ENCODE data around the gene CFAP65.

Gene CFAP65

DNA sequence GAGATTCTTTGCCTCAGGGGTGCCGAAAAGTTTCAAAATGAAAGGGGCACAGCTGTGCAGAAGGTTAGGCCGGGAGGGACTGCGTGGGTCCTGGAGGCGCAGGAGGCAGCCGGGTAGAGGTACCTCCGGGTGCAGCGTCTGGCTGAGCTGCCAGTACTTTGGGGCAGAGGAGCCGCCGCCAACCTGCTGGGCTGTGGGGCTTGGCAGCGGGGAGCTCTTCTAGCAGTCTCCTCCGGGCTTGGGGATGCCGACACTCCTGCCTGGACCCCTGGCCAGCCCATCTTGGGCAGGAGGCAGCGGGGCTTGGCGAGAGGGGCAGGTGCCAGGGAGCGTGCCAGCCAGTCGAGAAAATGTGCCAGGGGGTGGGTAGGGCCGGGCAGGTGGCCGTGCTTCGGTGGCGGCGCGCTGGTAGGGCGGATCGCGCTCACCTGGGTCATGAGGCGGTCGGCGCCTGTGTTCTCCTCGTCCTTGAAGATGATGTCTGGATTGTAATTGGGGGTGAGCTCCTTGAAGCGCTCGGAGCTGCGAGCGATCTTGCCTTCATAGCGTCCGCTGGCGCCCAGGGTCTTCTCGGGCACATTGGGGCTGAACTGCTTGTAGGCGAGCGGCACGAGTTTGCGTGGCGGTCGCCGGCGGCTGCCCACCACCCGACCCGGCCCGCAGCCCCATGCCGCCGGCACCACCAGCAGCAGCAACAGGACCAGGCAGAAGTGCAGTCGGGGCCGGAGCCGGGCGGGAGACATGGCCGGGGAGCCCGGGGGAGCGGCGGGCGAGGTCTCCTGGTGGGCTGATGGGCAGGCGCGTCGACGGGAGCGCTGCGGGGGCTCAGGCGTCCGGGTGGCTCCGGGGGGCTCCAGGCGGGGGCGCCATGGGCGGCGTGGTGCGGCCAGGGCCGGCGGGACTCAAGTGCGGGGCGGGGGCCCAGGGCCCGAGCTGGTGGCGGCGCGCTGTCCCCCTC, 18.7 kb upstream of the CFAP65 start:
- no peak for DNase-seq (ENCODE audit: low read depth in 2 of 2)

DNA sequence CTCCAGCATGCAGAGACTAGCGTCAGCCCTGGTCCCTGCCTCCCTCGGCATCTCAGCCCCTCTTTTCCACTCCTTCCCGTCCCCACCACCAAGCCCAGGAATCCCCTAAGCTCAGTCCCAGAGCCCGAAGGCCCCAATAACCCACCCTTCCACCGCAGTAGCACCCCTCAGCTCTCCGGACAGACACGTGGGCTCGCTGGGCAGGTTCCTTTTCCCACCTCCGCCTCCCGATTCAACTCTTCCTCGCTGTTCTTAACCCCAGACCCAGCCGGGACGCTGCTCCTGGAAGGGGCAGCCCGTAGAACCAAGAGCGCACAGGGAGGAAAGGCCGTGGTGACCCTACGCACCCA, 18.0 kb upstream of the CFAP65 start:
- no peak for DNase-seq (ENCODE audit: low read depth in 2 of 2)

DNA sequence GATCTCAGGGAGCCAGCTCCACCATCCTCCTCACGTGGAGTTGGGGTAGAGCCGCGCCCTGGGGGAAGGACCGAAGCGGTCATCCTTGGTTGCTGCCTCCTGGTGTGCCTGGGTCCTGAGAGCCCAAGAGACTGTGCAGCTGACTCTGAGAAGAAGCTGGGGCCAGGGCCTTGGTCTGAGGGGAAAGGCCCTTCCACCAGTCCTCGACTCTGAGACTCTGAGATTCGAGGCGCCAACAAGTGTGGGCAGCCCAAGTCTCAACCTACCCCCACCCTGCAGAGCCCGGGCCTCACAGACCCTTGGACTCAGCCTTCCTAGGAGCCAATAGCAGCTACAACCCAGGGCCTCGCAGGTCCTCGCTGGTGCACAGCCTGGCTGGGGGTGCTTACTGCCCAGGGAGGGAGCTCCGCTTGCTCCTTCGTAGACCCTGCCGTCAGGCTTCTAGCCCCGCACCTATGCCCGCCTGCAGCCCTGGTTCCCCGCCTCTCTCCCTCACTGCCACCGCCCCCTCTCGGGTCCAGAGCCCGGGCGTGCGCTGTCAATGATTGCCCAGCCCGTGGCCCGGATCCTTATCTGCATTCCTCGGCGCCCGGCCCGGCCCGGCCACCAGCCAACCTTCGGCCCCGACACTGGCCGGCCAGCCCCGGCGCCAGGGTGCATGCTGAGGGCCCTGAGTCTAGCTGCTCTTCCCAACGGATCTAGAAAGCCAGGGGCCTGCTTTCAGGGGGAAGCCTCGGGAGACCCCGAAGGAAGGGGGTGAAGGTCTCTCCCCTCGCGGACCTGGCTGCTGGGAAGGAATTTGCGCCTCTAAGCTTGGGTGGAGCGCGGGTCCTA, 17.4 kb upstream of the CFAP65 start:
- no peak for DNase-seq (ENCODE audit: low read depth in 2 of 2)

DNA sequence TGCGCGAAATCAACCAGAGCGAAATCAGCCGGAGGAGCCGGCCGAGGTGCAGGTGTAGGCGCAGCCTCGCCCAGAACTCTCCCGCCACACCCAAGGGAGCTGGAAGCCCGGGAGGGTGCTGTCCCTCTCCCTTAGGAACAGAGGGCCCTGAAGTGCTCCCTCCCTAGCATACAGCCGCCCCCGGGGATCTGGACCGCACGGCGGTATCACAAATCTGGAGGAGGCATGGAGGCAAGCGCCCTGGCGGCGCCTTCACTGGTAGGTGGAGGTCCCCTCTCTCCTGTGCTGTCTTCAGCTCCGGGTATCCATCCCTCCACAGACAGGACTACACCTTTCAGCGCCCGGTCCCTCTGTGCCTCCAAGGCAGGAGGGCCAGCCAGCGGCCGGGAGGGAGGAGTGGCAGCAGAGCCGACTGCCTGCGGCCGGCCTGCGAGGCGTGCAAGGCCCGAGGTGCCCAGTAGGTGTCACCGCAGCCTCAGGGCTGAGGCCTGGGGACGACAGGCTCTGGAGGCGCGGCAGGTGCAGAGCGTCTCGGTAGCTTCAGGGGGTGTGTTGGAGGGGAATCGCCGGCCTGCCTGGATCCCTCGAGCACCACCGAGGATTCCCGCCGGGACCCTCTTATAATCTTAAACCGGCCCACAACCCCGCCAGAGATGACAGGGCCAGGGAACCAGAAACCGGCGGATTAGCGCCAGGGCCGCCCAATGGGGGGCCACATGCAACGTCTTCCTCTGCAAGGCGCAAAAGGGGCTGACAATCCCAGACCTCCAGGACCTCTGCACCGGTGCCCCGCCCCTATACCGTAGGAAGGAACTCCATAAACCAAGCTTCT, 16.6 kb upstream of the CFAP65 start:
- peak; percentile 75 to 76 for DNase-seq (ENCODE audit: low read depth in 2 of 2)

DNA sequence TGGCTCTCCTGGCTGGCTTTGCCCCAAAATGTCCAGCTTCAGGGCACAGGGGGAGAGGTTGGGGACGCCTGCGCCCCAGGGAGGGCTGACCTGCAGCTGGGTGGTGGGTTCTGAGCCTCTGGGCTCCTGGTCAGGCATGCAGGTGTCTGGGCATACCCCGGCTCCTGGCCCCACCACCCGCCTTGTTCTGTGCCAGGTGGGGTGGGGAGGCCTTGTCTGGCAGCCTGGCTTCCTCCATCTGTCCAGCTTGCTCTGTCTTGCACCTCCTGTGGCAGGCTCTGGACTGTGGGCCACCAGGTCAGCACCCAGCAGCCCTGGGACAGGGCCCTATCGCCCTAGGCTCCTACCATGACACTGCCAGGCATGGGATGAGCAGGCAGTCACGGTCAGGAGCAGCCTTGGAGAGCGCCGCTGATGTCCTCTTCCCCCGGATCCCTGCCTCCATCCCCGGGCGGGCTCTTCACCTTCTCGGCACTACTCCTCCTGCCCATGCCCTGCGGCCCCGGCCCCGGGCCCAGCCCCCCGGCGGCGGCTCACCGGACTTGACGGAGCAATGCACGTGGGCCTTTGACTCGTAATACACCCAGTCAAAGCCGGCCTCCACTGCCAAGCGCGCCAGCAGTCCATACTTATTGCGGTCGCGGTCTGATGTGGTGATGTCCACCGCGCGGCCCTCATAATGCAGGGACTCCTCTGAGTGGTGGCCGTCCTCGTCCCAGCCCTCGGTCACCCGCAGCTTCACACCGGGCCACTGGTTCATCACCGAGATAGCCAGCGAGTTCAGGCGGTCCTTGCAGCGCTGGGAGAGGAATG, 15.8 kb upstream of the CFAP65 start:
- DNase-seq (ENCODE audit: low read depth in 2 of 2): no peak

DNA sequence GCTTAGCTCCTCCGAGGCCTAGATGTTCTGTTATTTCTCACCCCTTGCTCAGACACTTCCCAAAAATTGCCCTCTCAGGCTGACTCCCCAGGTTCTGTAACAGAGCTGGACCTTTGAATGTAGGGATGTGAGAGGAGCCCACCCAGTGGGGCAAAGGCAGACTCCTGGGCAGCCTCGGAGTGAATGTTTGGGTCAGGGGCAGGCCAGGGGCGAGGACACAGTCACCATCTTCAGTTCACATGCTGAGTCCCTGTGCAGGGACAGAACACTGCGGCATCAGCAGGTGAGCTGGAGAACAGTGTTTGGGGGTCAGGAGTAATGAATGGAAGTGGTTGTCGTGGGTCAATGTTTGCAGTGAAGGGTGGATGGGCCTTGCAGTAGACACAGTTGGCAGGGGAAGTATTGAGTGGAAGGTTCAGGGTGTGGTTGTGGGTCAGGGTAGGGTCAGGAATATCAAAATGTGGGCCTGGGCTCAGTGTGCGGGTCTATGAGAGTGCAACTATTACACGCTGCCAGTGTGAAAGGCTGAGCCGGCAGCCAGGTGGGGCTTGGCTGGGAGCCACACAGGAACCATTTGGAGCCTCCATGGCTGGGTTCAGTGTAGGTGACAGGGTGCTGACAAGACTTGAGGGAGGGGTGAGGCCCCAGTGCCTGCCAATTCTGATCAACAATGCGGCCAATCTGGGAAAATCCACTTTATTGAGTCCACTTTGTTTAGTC, 15.0 kb upstream of the CFAP65 start:
- DNase-seq (ENCODE audit: low read depth in 2 of 2): no peak

DNA sequence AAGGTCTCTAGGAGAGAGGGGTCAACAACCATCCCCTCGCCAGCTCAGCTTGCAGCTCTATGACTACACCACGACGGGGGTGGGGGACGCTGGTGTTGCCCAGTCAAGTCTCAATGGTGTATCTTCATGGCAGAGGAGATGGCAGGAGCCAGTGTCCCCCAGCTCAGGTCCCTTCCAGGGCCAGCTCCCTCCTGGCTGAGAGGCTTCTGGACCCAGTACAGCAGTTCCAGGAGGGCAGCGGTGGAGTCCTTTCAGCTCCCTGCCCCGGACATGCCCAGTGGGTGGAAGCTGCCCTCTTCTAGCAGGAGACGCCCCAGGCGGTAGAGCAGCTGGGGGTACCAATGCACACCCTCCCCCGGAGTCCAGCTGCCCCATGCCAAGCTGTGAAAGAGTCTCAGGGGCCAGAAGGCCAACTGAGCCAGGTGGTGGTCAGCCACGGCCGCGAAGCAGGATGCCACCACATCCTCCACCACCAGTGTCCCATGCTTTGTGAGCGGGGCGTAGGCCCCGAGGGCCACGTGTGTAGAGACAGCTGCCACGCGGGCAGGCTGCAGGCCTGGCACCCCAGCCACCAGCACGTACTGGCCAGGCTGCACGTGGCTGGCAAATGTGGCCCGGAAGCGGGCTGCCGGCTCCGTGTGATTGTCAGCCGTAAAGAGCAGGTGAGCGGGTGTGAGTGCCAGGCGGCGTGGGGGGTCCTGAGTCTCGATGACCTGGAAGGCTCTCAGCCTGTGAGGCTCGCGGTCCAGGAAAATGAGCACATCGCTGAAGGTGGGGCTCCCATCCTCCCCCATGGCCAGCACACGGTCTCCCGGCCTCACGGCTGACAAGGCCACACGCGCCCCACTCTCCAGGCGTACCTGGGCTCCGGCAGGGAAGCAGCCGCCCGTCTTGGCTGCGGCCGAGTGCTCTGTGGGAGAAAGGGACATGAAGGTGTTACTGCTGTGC, 13.9 kb upstream of the CFAP65 start:
- no peak for DNase-seq (ENCODE audit: low read depth in 2 of 2)

DNA sequence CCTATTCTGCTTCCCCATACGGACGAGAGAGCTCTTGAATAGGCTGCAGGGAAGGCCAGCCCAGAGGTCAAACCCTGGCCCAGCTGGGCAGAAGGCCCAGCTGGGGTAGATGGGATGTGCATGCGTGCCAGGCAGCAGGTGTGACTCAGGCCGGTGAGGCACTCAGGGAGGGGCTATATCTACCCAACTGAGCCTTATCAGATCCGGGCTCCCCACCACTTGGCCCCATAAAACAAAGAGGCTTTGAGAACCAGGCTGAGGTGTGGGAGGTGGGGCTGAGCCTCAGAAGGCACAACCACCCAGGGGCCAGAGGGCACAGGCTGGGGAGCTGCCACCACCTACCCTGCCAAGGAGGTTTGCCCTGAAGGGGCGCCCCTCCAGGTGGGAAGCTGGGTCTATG, 8.0 kb upstream of the CFAP65 start:
- no peak for DNase-seq (ENCODE audit: low read depth in 2 of 2)

DNA sequence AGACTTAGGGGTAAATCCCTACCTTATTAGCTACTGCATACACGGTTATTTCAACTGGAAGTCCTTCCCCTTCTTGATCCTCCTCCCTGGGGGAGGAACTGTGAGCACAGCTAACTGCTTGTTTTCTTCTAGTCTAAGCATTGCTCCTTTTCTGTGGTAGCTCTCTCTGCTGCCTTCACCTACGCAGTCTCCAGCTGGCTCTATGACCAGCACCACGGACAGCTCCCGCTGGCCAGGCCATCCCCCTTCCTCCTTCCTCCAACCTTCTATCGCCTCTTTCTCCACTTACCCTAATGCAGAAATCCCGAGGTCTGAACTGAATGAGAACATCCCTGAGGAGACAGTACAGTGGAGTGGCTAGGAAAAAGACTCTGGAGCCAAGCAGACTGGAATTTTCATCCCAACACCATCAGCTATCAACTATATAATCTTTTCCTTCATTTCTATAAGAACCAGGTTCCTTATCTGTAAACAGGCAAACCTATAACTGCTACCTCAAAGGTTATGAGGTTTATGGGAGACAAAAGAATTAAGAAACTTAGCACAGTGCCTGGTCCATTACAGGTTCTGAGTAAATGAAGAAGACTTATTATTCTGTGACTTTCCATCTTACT, 4.7 kb upstream of the CFAP65 start:
- no peak for DNase-seq (ENCODE audit: low read depth in 2 of 2)

DNA sequence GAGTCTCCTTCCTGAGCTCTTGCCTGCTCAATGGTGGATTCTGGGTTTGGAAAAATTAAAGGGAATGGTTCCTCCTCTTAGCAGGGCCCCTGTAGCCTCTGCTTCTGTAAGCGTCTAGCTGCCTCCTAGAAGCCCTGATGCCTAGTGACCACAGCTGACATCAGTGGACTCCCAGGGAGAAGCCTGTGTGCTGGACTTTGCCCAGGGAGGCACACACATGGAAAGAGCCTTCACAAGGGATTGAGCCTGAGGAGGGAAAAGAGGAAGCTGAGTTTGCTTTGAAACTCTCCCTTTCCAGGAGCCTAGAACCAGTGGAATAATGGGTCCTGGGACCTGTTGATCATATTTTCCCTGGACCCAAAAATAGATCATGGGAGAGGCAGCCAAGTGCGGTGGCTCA, 1.4 kb upstream of the CFAP65 start:
- no peak for DNase-seq (ENCODE audit: low read depth in 2 of 2)

DNA sequence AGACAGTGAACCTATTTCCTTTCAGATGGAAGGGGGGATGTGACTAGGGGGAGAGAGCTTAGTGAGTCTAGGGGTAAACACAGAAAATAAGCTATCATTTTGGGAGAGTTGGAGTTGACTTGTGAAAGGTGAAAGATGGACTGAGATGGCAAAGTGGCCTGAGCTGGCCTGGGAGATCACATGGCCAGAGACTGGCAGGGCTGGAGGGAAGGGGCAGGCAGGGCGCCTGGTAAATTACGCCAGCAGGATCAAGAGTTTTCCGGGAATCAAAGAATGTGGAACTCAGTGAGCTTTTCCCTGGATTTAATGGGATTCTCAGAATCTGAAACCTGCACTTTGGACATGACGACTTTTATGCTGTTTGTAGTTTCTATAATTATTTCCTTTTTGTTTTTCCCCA, 841 bp upstream of the CFAP65 start:
- no peak for DNase-seq (ENCODE audit: low read depth in 2 of 2)

DNA sequence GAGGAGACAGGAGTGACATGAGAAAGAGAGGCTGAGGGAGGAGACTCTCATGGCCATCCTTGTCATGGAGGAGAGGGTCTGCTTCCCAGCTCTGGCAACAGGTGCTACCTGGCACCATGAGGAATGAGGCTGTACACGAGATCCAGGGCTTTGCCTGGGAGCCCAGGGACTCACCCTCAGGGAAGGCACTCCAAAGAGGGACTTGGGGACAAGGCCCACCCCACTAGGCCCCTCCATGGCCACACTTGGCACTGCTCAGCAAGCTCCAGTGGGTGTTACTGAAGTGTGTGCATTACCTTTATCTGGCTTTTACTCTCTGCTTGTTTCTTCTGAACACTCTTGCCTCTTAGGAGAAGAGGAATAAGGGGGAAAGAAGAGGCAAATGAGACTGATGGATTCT, 2.7 kb downstream of the CFAP65 start:
- no peak for DNase-seq (ENCODE audit: low read depth in 2 of 2)

DNA sequence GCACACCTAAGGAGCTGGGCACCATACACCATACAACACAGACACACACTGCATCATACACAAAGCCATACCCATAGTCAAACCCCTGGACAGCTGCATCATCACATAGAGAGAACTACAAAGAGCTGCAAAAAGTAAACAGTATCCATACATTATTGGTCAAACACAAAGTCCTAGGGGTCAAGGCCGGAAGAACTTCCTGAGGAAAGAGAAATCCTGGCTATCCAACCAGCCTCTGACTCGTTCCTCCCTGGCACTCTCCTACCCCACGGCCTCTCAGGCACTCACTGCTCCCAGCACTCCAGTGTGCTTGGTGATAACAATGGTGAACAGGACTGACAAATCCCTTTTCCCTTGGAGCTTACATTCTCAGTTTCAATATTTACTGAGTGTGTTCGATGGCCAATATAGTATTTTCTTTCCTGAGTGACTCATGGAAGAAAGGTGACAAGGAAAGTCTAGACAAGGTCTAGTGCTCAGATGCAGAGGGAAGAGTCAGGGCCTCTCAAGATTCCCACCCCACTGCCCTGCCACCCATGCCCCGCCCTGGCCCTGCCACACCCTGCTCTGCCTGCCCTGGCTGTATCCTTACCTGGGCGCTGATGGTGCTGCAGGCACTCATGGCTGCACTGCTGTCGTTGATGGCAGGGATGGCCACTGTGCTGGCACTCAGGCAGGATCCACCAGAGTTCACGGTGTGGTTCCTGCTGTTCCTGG, 3.4 kb downstream of the CFAP65 start:
- DNase-seq (ENCODE audit: low read depth in 2 of 2): no peak

DNA sequence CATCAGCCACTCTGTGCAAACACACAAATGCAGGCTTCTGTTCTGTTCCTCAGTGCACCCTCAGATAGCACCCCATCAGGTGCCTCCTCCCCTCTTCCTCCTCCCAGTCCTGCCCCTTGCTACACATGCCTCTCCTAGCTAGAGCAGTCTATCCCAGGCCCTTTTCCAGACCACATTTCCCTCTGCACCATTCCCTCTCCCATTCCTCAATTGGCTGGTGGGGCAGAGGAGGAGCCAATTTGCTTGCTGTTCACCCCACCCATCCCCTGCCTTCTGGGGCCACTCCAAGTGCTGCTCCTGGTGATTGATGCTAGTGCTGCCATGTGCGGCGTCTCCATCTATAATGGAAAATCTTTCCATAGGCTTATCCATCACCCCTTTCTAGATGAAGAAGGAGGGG, 5.4 kb downstream of the CFAP65 start:
- DNase-seq (ENCODE audit: low read depth in 2 of 2): no peak

DNA sequence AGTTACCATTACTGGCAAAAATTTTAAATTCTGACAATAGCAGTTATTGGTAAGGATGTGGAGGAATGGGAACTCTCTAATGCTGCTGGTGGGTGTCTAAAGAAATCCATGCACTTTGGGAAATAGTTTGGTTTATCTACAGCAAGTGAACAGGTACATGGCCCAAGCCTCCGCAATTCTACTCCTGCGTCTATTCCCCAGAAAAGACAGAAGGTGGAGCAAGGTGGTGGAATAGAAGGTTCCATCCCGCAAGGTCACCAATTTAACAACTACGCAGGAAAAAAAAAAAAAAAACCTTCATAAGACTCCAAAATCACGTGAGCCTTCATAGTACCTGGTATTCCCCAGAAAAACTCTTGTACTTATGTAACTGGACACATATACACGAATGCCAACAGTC, 6.5 kb downstream of the CFAP65 start:
- DNase-seq (ENCODE audit: low read depth in 2 of 2): no peak

DNA sequence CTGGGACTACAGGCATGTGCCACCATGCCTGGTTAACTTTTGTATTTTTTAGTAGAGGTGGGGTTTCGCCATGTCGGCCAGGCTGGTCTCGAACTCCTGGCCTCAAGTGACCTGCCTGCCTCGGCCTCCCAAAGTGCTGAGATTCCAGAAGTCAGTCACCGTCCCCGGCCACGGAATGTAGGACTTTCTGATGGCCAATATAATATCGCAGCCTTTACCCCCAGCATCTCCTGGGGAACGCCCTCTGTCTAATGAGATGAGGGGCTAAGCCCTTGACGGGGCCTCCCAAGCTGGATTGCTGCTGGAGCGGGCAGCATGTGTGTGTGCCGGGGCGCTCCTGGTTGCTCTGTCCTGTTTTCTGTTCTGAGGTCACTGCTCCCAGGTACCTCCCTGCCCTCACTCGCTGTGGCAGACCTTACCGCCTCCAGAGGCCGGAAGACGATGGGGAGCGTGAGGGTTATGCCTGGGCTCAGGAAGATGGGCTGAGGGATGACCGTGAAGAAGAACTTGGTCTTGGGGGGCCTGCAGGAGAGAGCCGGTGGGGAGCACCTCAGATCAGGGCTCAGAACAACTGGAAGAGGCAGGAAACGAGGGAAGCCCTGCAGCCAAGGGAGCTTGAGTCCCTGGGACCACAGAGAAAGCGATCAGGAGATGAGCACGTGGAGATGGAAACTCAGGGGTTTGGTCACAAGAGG, 9.1 kb downstream of the CFAP65 start:
- DNase-seq (ENCODE audit: low read depth in 2 of 2): no peak

DNA sequence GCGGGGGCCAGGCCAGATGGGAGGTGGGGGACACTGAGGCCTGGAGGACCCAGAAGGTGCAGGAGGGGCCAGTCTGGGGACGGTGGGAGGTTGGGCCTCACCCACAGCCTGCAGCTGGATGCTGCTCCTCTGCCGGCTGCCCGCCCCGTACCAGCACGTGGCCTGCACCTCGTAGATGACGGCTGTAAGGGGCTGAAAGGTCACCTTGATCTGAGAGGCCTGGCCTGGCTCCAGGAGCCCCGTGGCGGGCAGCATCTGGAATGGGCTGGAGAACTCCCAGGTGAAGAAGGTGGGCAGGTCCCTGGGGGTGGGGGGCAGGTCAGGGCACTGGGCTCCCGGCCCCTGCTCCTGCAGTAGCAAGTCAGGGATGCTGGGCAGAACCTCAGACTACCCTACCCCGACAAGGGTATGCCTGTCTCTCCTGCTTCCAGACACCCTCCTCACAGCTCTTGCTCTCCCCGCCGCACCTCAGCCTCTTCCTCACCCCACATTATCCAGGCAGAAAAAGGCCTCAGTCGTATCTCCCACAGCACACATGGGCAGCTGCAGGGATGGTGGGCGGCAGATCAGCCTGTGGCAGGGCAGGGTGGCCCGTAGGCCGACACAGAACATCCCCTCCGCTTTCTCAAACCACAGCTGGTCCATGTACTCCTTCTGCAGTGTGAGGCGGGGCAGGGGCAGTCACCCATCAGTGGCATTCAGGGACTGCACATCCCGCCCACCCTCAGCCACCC, 10.1 kb downstream of the CFAP65 start:
- no peak for DNase-seq (ENCODE audit: low read depth in 2 of 2)

All from stimulated activated CD4-positive, alpha-beta T cell treated with anti-CD3 and anti-CD28 coated beads, Interleukin-4, amount 100 ng/mL, for 48 hours (primary cell).